Uterine smooth muscle cell (primary cell): Measurements from ENCODE around the gene VTCN1. TPM values are rescaled to one million over a fixed set of nuclear protein-coding genes. Genes with fewer than 3 reads are reported as not detected.

Experiments used
- total RNA-seq: library from RNA; depleted of rRNA; stranded (reverse); fragments of >200 nt; gene quantifications from 2 replicates; pipeline ENCODE4 v1.2.3, GENCODE V29; 2014

Gene VTCN1
- not detected in 2 replicates for total RNA-seq

GRCh38 chr1:117210831-117211261 lies at the start of gene VTCN1:
TSS of gene VTCN1 (minus strand) at chr1:117210927. CDS start at chr1:117210855, 72 bp downstream.

GRCh38 chr1:117121589-117122329 lies 89.0 kb downstream of the VTCN1 start, which contains the start of gene TRIM45:
TSS of gene TRIM45 (minus strand) at chr1:117121749. CDS start at chr1:117121201, 548 bp downstream.

Other genes starting within 250 kb of the VTCN1 start
- under 0.01 TPM in 2 replicates for gene CD101, start 209.2 kb downstream of the VTCN1 start, total RNA-seq
- 16.9 and 19.9 TPM in 2 replicates for gene TTF2, start 150.6 kb downstream of the VTCN1 start, total RNA-seq
- 5.4 and 6.3 TPM in 2 replicates for gene TRIM45, start 89.2 kb downstream of the VTCN1 start, total RNA-seq
- 54.9 and 81.1 TPM in 2 replicates for gene MAN1A2, start 156.5 kb upstream of the VTCN1 start, total RNA-seq